SKM-1 treated with dmso at 0.1 percent for 144 hours (cell line): ENCODE measurements around the gene GSTCD.
"Not testable (repeated sequence)": the region's sequence is repeated elsewhere in the genome, so short reads cannot be mapped to it uniquely, and the experiment has no call there.

Source experiments
- DNase-seq: peaks from one replicate; lab custom pipeline; 2025; ENCODE audit not compliant: unreplicated experiment; lab: John Stamatoyannopoulos, UW

GSTCD gene

GRCh38 chr4:105797225-105797624, 88.6 kb downstream of the GSTCD start:
- no peak for DNase-seq

- no peak for DNase-seq
These were observed 97.0 kb downstream of the GSTCD start for GRCh38 chr4:105805501-105806120.

GRCh38 chr4:105807496-105807895, 98.9 kb downstream of the GSTCD start:
- no peak for DNase-seq

GRCh38 chr4:105808030-105808749, 99.6 kb downstream of the GSTCD start:
- no peak for DNase-seq

- no peak for DNase-seq
These were observed 100.1 kb downstream of the GSTCD start for GRCh38 chr4:105808750-105809041.

- no peak for DNase-seq
These were observed 107.1 kb downstream of the GSTCD start for GRCh38 chr4:105815701-105816100.

- no peak for DNase-seq
These were observed 113.5 kb downstream of the GSTCD start for GRCh38 chr4:105822061-105822460.

- DNase-seq: no peak
These were observed 119.5 kb downstream of the GSTCD start for GRCh38 chr4:105828074-105828473.

GRCh38 chr4:105831189-105831588, 122.6 kb downstream of the GSTCD start:
- no peak for DNase-seq

- DNase-seq: no peak
These were observed 126.6 kb downstream of the GSTCD start for GRCh38 chr4:105835177-105835576.

- DNase-seq: no peak
These were observed 128.0 kb downstream of the GSTCD start for GRCh38 chr4:105836537-105836936.

- DNase-seq: no peak
These were observed 128.5 kb downstream of the GSTCD start for GRCh38 chr4:105837037-105837436.

- no peak for DNase-seq
These were observed 129.5 kb downstream of the GSTCD start for GRCh38 chr4:105838082-105838481.

- no peak for DNase-seq
These were observed 132.0 kb downstream of the GSTCD start for GRCh38 chr4:105840426-105841174.

- no peak for DNase-seq
These were observed 135.4 kb downstream of the GSTCD start for GRCh38 chr4:105843941-105844340.

GRCh38 chr4:105845559-105845958, 137.0 kb downstream of the GSTCD start:
- no peak for DNase-seq

- not testable (repeated sequence) for DNase-seq
These were observed 139.8 kb downstream of the GSTCD start for GRCh38 chr4:105848359-105848758.

GRCh38 chr4:105851196-105851595, 142.6 kb downstream of the GSTCD start:
- no peak for DNase-seq

GRCh38 chr4:105852230-105852629, 143.6 kb downstream of the GSTCD start:
- DNase-seq: not testable (repeated sequence)

- no peak for DNase-seq
These were observed 150.0 kb downstream of the GSTCD start for GRCh38 chr4:105858466-105859040.

- DNase-seq: no peak
These were observed 150.6 kb downstream of the GSTCD start for GRCh38 chr4:105859233-105859632.

GRCh38 chr4:105870963-105871362, 162.4 kb downstream of the GSTCD start:
- DNase-seq: no peak
